ENCODE measurements around the gene MNAT1.
"Not testable (repeated sequence)": the region's sequence is repeated elsewhere in the genome, so short reads cannot be mapped to it uniquely, and the experiment has no call there.

Gene MNAT1

GRCh38 chr14:60734465-60735242 is at the start of gene MNAT1:
MNAT1 (plus strand) TSS chr14:60734761; CDS start chr14:60734863, 102 bp downstream.
- H3K4me3 ChIP-seq (ENCODE audit: low read depth, low read length): peak within 1 kb of the TSS; percentile 99

GRCh38 chr14:60686865-60687264 is 47.7 kb upstream of the MNAT1 start:
- no peak overlapping the region for H3K4me3 ChIP-seq (ENCODE audit: low read depth, low read length)

- H3K4me3 ChIP-seq (ENCODE audit: low read depth, low read length): no peak overlapping the region
Measured at GRCh38 chr14:60691383-60692113, 43.0 kb upstream of the MNAT1 start.

- H3K4me3 ChIP-seq (ENCODE audit: low read depth, low read length): no peak overlapping the region
Measured at GRCh38 chr14:60695327-60695726, 39.2 kb upstream of the MNAT1 start.

GRCh38 chr14:60700598-60700997 is 34.0 kb upstream of the MNAT1 start:
- no peak overlapping the region for H3K4me3 ChIP-seq (ENCODE audit: low read depth, low read length)

GRCh38 chr14:60705100-60705499 is 29.5 kb upstream of the MNAT1 start:
- no peak overlapping the region for H3K4me3 ChIP-seq (ENCODE audit: low read depth, low read length)

GRCh38 chr14:60707858-60708257 is 26.7 kb upstream of the MNAT1 start:
- H3K4me3 ChIP-seq (ENCODE audit: low read depth, low read length): no peak overlapping the region

- no peak overlapping the region for H3K4me3 ChIP-seq (ENCODE audit: low read depth, low read length)
Measured at GRCh38 chr14:60710494-60710893, 24.1 kb upstream of the MNAT1 start.

GRCh38 chr14:60713513-60713912 is 21.0 kb upstream of the MNAT1 start:
- no peak overlapping the region for H3K4me3 ChIP-seq (ENCODE audit: low read depth, low read length)

- H3K4me3 ChIP-seq (ENCODE audit: low read depth, low read length): no peak overlapping the region
Measured at GRCh38 chr14:60720391-60720790, 14.2 kb upstream of the MNAT1 start.

GRCh38 chr14:60720962-60721325 is 13.6 kb upstream of the MNAT1 start:
- peak overlapping the region; percentile 96 for H3K4me3 ChIP-seq (ENCODE audit: low read depth, low read length)

GRCh38 chr14:60721326-60722106 is 13.0 kb upstream of the MNAT1 start:
- H3K4me3 ChIP-seq (ENCODE audit: low read depth, low read length): peak overlapping the region; percentile 96

- H3K4me3 ChIP-seq (ENCODE audit: low read depth, low read length): peak overlapping the region; percentile 96
Measured at GRCh38 chr14:60722107-60722356, 12.5 kb upstream of the MNAT1 start.

- peak overlapping the region; percentile 96 for H3K4me3 ChIP-seq (ENCODE audit: low read depth, low read length)
Measured at GRCh38 chr14:60722357-60723115, 12.0 kb upstream of the MNAT1 start.

- H3K4me3 ChIP-seq (ENCODE audit: low read depth, low read length): peak overlapping the region; percentile 96
Measured at GRCh38 chr14:60723116-60723906, 11.2 kb upstream of the MNAT1 start.

- peak within 1 kb of the TSS; percentile 96 for H3K4me3 ChIP-seq (ENCODE audit: low read depth, low read length)
Measured at GRCh38 chr14:60723907-60724618, 10.5 kb upstream of the MNAT1 start, which contains the start of gene SIX4. SIX4 (minus strand) TSS chr14:60724351; CDS start chr14:60724074, 277 bp downstream.

GRCh38 chr14:60731291-60731690 is 3.3 kb upstream of the MNAT1 start:
- H3K4me3 ChIP-seq (ENCODE audit: low read depth, low read length): not testable (repeated sequence)

- H3K4me3 ChIP-seq (ENCODE audit: low read depth, low read length): no peak overlapping the region
Measured at GRCh38 chr14:60732840-60733483, 1.6 kb upstream of the MNAT1 start.

- H3K4me3 ChIP-seq (ENCODE audit: low read depth, low read length): peak overlapping the region; percentile 99
Measured at GRCh38 chr14:60735416-60735815, 855 bp downstream of the MNAT1 start.

Measured in iPS-11a (cell line).